ENCODE measurements around the gene SAMD10.

SAMD10 gene

DNA sequence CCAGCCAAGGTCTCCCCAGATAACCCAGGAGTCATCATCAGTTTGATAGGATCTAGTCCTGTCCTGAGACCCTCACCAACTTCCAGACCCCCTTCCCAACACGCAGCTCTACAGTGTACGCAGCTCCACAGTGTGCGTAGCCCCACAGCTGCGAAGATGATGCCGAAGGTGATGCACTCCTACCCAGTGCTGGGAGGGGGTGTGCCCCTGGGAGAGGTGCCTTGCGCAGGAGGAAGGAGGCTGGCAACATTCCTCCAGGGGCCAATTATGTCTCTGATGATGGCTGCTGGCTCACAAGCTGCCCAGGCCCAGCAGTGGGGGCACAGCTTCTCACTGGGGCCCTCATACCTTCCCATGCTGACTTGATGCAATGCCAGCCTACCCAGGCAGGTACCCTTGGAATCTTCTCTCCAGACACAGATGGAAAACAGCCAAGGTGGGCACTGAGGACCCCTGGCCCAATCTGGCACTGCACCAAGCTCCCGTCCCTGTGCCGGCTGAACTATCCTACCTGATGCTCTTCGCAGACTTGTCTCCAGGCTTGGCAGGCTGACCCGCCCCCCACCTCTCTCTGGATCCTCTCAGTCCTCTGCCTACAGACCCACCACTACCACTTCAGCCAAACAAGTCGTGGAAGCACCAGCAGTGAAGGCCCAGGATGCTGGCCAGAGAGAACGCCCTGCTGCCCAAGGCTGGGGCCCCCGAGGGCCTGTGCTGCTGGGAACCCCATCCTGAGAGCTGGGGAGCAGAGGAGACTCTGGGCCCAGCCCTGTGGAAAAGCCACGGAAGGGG lies 11.1 kb downstream of the SAMD10 start:
- H3K4me3 ChIP-seq (ENCODE audit: low read depth, low read length) = peak overlapping the region; percentile 68
- TF ChIP-seq CTCF (IDR thresholded peaks at IDR 0.05; ENCODE audit: low read depth, low read length, missing control alignments) = no peak

DNA sequence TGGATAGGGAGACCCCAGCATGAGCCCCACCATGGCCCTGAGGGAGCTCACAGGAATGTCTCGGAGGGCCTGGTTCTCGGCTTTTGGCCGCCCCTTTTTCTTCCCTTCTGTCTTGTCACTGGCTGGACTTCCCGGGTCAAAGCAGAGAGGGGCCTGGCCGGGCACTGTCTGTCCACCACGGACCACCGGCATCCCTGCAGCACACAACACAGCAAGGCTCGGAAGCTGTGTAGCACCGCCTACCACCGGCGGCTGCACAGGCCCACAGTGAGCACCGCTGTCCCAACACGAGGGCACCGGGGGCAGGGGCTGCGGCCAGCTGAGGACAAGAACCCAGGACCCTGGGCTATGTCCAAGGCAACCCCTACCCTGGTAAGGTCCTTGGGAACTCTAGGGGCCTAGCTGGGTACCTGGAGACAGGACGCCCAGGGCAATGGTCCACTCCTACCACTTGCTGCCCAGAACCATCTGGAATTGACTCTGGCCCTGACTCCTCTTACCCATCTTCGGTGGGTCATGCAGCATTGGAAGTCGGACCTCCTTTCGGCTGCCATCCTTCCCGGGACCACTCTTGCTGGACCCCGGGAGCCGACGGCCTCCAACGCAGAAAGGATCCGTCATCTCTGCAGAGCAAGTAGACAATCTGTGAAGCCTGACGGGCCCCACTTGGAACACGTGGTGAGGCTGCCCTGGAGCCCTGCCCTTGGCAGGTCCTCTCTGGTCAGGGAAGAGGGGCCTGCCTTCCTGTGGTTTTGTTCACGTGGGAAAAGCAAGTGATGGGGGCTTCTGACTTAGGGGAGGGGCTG lies 11.9 kb downstream of the SAMD10 start:
- no peak for DNase-seq (ENCODE audit: low read depth)
- H3K4me3 ChIP-seq (ENCODE audit: low read depth, low read length) = no peak overlapping the region
- TF ChIP-seq CTCF (IDR thresholded peaks at IDR 0.05; ENCODE audit: low read depth, low read length, missing control alignments) = no peak

More for the DNA sequence above, 11.1 kb downstream of the SAMD10 start:
- DNase-seq (ENCODE audit: low read depth) = no peak

DNA sequence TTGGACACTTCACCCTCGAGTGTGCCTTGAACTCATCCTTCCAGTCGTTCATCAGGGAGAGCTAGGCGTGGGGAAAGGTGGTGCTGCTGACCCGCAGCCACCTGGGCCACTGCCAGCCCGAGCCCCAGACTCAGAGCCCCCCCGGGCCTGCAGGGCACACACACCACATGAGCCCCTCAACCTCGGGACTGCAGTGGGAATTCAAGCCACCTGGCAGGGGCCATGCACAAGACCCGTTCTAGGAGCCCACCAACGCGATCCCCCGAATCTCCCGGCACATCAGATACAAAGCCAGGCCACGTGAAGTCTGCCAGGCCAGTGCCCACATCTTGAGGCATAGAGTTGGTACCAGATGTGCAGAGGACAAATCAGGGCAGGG lies 12.5 kb downstream of the SAMD10 start:
- no peak for DNase-seq (ENCODE audit: low read depth)
- TF ChIP-seq CTCF (IDR thresholded peaks at IDR 0.05; ENCODE audit: low read depth, low read length, missing control alignments) = no peak
- H3K4me3 ChIP-seq (ENCODE audit: low read depth, low read length) = no peak overlapping the region

DNA sequence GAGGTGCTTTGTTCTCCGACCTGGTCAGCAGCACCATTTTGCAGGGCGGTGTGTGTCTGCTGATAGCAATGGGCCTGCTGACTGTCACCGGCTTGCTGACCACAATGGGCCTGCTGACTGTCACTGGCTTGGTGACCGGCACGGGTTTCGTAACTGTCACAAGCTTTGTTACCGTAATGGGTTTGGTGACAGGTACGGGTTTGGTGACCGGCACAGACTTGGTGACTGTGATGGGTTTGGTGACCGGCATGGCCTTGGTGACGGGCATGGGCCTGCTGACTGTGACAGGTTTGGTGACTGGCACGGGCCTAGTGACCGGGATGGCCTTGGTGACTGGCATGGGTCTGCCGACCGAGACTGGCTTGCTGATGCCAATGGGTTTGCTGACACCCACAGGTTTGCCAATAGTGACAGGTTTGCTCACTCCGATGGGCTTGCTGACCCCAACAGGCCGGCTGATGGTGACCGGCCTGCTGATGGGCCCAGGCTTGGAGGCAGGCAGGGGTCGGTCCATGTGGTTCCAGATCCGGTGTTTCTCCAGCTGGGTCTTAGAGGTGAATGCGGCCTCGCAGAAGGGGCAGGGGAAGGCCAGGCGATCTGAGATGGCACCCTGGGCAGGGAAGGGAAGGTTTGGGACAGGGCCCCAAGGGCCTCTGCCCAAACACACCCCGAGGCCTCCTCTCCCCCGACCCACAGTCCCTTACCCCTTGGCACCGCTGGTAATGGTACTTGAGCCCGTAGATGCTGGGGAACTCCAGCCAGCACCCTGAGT lies 13.1 kb downstream of the SAMD10 start:
- no peak for DNase-seq (ENCODE audit: low read depth)
- no peak overlapping the region for H3K4me3 ChIP-seq (ENCODE audit: low read depth, low read length)
- no peak for TF ChIP-seq CTCF (IDR thresholded peaks at IDR 0.05; ENCODE audit: low read depth, low read length, missing control alignments)

DNA sequence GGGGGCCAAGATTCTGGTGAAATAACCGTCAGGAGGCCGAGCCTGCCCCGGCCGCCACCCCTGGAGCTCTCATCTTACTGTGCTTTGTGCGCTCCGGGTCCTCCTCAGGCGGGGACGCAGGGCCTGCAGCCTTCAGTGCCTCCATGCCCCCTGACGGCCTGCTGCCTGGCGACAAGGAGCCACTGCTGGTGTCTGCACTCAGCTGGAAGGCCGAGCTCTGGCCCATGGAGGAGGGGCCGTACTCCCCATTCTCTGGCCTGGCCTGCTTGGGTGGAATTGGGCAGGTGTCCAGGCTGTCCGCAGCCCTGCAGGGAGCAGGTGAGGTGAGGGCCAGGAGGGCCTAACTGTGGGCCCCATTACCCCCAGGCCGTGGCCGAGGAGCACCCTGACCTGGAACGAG lies 15.0 kb downstream of the SAMD10 start:
- no peak overlapping the region for H3K4me3 ChIP-seq (ENCODE audit: low read depth, low read length)
- no peak for DNase-seq (ENCODE audit: low read depth)
- TF ChIP-seq CTCF (IDR thresholded peaks at IDR 0.05; ENCODE audit: low read depth, low read length, missing control alignments) = no peak

- H3K4me3 ChIP-seq (ENCODE audit: low read depth, low read length) = no peak overlapping the region
- DNase-seq (ENCODE audit: low read depth) = no peak
- TF ChIP-seq CTCF (IDR thresholded peaks at IDR 0.05; ENCODE audit: low read depth, low read length, missing control alignments) = no peak
Observed at GRCh38 chr20:63963784-63964301, 15.6 kb downstream of the SAMD10 start.

Measured in GM12864 (cell line).